AG10803 (cell line): ENCODE measurements around the gene SLCO2A1.
A peak's percentile ranks its signal among the peaks of the same experiment; 100 is the strongest.

Experiments used
- DNase-seq: peaks from one replicate; pipeline ENCODE4 v3.0.0; 2010; ENCODE audit warnings: low read depth
- H3K4me3 ChIP-seq: 2 replicates; pipeline ENCODE4 v1.5.1; 2011; ENCODE audit warnings: mild to moderate bottlenecking, low read length, control low read depth
- TF ChIP-seq, protein P1 (sequence below): conservative IDR thresholded peaks from 2 replicates; pipeline ENCODE4 v1.5.1; 2011; ENCODE audit warnings: mild to moderate bottlenecking, low read length, control low read depth, inconsistent platforms

Gene SLCO2A1

GRCh38 chr3:133949438-133949837 is 80.3 kb downstream of the SLCO2A1 start:
- TF ChIP-seq, protein P1, sequence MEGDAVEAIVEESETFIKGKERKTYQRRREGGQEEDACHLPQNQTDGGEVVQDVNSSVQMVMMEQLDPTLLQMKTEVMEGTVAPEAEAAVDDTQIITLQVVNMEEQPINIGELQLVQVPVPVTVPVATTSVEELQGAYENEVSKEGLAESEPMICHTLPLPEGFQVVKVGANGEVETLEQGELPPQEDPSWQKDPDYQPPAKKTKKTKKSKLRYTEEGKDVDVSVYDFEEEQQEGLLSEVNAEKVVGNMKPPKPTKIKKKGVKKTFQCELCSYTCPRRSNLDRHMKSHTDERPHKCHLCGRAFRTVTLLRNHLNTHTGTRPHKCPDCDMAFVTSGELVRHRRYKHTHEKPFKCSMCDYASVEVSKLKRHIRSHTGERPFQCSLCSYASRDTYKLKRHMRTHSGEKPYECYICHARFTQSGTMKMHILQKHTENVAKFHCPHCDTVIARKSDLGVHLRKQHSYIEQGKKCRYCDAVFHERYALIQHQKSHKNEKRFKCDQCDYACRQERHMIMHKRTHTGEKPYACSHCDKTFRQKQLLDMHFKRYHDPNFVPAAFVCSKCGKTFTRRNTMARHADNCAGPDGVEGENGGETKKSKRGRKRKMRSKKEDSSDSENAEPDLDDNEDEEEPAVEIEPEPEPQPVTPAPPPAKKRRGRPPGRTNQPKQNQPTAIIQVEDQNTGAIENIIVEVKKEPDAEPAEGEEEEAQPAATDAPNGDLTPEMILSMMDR: no peak
- no peak overlapping the region for H3K4me3 ChIP-seq
- DNase-seq: no peak

DNA sequence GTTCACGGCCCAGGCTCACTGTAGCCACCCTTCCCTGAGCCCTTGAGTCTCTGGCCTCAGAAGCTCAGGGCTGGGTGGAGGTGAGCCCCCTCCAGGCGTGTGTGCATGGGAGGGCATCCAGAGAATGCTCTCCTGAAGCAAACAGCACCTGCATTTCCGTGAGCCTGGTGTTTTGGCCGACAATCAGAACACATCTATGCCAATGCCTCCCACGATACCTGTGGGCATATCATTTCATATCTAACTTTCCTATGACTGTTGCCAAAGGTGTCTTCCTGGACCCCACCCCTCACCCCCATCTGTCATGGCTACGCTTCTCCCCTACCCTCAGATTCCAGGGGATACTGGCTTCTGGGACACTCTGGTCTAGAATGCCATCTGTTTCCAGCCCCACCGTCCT is 80.7 kb downstream of the SLCO2A1 start:
- TF ChIP-seq, protein P1: no peak
- H3K4me3 ChIP-seq: no peak overlapping the region
- DNase-seq: no peak

GRCh38 chr3:133948131-133948810 is 81.5 kb downstream of the SLCO2A1 start:
- DNase-seq: no peak
- H3K4me3 ChIP-seq: no peak overlapping the region
- TF ChIP-seq, protein P1: no peak

GRCh38 chr3:133945381-133946095 is 84.2 kb downstream of the SLCO2A1 start:
- DNase-seq: no peak
- H3K4me3 ChIP-seq: no peak overlapping the region
- TF ChIP-seq, protein P1: no peak

DNA sequence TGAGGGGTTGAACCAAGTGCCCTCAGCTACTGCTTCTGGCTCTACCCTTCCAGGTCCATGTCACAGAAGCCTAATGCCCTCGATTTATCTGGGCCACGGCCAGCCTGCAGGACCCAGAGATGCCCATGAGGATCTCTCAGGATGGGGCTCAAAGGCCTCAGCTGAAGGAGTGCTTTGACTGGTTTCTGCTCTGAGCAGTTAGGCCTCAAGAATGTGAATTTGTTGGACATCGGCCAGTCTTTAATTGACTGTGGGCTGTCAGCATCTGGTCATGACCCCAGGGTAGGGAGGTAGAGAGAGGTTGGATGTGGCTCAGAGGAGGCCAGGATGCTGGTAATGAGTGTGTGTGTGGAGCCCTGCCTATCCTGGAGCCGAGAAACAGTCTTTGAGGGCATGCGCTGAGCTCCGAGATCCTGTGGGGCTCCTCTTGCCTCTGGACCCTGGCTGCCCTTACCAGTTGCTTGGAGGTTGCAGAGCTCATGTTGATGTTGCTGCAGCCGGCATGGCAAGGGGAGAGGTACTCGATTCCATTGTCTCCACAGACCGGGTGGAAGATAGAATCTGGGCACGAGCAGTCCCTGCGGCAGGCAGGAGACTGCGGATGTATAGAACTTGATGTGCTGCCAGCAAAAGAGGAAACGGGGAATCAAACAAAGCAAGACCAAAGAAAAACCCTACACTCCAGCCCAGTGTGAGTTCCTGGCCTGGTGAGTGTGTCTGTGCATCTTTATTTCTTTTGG is 84.9 kb downstream of the SLCO2A1 start:
- TF ChIP-seq, protein P1: no peak
- peak; percentile 67 for DNase-seq
- H3K4me3 ChIP-seq: no peak overlapping the region

GRCh38 chr3:133944181-133944580 is 85.5 kb downstream of the SLCO2A1 start:
- DNase-seq: peak; percentile 21
- H3K4me3 ChIP-seq: no peak overlapping the region
- TF ChIP-seq, protein P1: no peak
